HG02852 (cell line): ENCODE results near the gene ACTRT2.

ENCODE experiments used
- ATAC-seq: cut with Tn5 transposase; IDR thresholded peaks from one replicate; pipeline ENCODE4 v1.9.1; 2021; ENCODE audit warnings: mild to moderate bottlenecking, moderate library complexity; ENCODE audit not compliant: unreplicated experiment

Gene ACTRT2

GRCh38 chr1:3051270-3052268 is 30.3 kb downstream of the ACTRT2 start:
- no peak for ATAC-seq

- ATAC-seq, result no peak
Measured at GRCh38 chr1:3052501-3052900, 31.2 kb downstream of the ACTRT2 start.

- no peak for ATAC-seq
Measured at GRCh38 chr1:3053366-3053980, 32.2 kb downstream of the ACTRT2 start.

GRCh38 chr1:3053986-3054385 is 32.7 kb downstream of the ACTRT2 start:
- ATAC-seq, result no peak

- no peak for ATAC-seq
Measured at GRCh38 chr1:3054474-3054873, 33.2 kb downstream of the ACTRT2 start.

GRCh38 chr1:3055051-3055450 is 33.8 kb downstream of the ACTRT2 start:
- ATAC-seq, result no peak

GRCh38 chr1:3056641-3057040 is 35.4 kb downstream of the ACTRT2 start:
- ATAC-seq, result no peak

GRCh38 chr1:3058263-3059030 is 37.2 kb downstream of the ACTRT2 start:
- ATAC-seq, result no peak

GRCh38 chr1:3060127-3060526 is 38.9 kb downstream of the ACTRT2 start:
- no peak for ATAC-seq

GRCh38 chr1:3060601-3061551 is 39.6 kb downstream of the ACTRT2 start:
- no peak for ATAC-seq

GRCh38 chr1:3061566-3061965 is 40.3 kb downstream of the ACTRT2 start:
- ATAC-seq, result no peak

GRCh38 chr1:3061981-3062615 is 40.8 kb downstream of the ACTRT2 start:
- no peak for ATAC-seq

- ATAC-seq, result no peak
Measured at GRCh38 chr1:3062616-3063378, 41.5 kb downstream of the ACTRT2 start.

GRCh38 chr1:3063379-3064295 is 42.4 kb downstream of the ACTRT2 start:
- ATAC-seq, result no peak

GRCh38 chr1:3064296-3064850 is 43.1 kb downstream of the ACTRT2 start:
- no peak for ATAC-seq

GRCh38 chr1:3064901-3065300 is 43.6 kb downstream of the ACTRT2 start:
- ATAC-seq, result no peak

GRCh38 chr1:3065396-3065795 is 44.1 kb downstream of the ACTRT2 start:
- no peak for ATAC-seq

- no peak for ATAC-seq
Measured at GRCh38 chr1:3065797-3066196, 44.5 kb downstream of the ACTRT2 start.
